SH-SY5Y (cell line): ENCODE results near the gene BCO2.

Experiments used
- GATA2 ChIP-seq: IDR thresholded peaks from 2 replicates; pipeline ENCODE4 v1.6.1; 2011; ENCODE audit warnings: mild to moderate bottlenecking, low read depth, low read length
- GATA3 ChIP-seq: IDR thresholded peaks from 2 replicates; pipeline ENCODE4 v1.6.1; 2011; ENCODE audit warnings: low read depth, mild to moderate bottlenecking, low read length, moderate library complexity

The BCO2 gene, protein sequence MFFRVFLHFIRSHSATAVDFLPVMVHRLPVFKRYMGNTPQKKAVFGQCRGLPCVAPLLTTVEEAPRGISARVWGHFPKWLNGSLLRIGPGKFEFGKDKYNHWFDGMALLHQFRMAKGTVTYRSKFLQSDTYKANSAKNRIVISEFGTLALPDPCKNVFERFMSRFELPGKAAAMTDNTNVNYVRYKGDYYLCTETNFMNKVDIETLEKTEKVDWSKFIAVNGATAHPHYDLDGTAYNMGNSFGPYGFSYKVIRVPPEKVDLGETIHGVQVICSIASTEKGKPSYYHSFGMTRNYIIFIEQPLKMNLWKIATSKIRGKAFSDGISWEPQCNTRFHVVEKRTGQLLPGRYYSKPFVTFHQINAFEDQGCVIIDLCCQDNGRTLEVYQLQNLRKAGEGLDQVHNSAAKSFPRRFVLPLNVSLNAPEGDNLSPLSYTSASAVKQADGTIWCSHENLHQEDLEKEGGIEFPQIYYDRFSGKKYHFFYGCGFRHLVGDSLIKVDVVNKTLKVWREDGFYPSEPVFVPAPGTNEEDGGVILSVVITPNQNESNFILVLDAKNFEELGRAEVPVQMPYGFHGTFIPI

DNA sequence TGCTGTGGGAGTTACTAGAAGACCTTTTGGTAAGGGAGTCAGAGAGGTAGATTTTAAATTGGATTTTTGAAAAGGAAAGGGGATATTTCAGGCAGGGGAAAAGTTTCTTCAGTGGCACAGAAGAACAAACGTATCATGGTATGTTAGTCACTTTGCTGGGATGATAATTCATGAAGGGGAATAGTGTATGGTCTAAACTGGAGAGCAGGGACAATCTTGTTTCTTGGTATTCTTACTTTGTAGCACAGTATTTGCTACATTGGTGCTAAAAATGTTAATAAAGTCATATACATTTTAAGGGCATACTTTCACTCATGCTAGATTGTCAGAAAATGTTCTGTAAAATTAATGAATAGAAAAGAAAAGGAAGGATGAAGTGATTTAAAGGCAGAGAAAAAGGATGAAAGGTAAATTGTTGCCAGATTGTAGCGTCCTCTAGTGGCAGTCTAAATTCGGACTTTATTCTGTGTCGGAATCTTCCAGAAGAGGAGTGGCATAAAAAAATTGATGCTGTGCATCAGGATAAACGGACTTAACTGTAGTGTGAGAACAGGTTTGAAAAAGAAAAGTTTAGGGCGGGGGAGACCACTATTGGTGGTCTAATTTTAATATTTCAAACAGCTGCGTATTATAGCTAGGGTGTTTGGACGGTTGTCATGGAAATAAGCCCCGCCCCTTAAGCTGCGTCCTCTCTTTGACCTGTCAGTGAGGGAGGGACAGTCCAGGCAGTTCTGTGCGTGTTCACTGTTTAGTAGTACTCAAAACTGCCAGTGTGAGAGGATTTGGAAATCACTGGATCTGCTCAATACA, at the start of gene BCO2:
Gene BCO2, plus strand, starts transcription at position 724 of the 810 bp plus-strand sequence. CDS start 90 bp downstream, outside the sequence.
- no peak for TF ChIP-seq GATA2
- TF ChIP-seq GATA3: no peak

DNA sequence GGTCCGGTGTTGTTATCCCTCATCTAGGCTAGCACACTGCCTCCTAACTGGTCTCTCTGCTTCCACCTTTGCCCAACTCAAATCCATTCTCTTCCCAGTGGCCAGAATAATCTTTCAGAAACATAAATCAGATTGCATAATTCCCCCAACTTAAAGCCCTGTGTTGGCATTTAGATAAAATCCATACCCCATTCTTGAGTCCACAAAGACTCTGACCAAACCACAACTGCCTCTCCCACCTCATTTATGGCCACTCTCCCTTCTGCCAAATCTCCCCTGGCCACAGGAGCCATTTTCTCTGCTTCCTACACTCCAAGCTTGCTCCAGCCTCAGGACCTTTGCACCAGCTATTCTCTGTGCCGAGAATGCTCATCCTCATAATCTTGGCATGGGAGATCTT, 48.3 kb upstream of the BCO2 start:
- TF ChIP-seq GATA2 (no peak), GATA3 (no peak)

DNA sequence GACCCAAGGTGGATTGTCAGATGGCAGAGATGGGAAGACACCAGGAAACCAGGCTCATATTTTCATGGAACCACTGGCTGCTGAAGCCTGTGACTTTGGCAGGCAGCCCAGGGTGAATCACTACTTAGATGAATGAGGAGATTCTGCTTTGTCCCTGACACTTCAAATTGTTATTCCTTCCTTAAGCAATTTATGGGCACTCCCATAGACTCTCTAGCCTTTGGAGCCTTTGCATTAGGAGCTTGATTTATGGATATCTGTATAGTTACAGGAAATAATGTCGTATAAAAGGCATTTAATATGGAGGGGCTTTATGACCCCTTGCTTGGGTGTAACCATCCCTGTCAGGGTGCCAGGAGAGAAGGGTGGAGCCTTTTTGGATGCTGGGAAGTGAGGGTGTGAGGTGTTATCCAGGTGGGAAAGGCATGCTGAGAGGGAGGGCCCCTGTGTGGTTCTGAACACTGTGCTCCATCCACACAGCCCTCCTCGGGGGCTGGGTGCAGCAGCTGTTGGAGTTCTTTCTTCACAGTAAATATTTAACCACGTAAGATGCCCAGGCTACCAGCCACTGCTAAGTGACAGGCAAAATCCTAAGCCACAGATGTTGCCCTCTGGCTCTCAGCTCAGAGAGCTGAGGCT, 46.7 kb upstream of the BCO2 start:
- TF ChIP-seq GATA2 (no peak), GATA3 (no peak)

DNA sequence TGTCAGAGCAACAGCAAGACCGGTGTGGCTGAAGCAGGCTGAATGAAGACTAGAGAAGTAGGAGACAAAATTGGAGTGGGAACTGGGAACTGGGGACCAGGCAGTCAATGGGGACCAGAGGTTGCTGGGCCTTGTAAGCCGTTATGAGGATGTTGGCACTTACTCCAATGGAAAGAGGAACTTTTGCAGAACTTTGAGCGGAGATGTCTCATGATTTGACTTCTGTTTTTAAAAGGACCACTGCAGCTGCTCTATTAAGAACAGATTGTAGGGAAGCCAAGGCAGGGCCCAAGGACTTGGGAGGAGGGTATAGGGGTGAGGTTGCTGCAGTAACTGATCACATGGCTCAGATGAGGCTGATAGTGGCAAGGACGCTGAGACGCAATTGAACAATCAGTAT, 45.7 kb upstream of the BCO2 start:
- TF ChIP-seq GATA2 (no peak), GATA3 (no peak)

DNA sequence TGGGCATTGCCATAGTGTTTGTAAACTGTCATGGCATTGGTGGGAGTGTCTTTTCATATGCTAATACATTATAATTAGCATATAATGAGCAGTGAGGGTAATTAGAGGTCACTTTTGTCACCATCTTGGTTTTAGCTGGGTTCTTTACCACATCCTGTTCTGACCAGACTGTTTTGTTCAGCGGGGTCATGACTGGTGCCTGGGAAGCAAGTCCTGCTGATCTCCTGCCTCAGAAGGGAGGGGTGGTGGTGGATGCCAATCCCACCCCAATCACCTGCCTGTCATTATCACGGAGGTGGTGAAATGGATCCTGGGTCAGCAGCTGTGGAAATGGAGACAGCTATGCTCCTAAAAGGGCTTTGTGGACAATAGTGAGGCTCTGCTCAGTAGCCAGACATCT, 42.6 kb upstream of the BCO2 start:
- TF ChIP-seq GATA2 (no peak), GATA3 (no peak)

DNA sequence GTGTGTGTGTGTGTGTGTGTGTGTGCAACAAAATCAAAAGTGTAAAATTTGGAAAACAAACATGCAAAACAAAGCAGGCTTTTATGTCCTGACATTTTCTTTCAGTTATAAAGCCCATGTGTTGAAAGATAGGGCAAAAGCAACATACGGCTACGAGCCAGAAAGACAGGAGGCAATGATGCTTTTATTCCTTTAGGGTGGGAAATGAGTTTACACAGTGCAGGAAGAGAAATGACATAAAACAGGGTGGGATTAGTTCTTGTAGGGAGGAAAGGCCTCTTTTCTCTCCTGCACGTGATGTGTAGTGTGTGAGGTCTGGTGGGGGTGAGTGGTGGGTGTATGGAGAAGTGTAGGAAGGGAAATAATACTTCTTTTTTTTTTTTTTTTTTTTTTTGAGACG, 40.8 kb upstream of the BCO2 start:
- no peak for TF ChIP-seq GATA3
- TF ChIP-seq GATA2: no peak

DNA sequence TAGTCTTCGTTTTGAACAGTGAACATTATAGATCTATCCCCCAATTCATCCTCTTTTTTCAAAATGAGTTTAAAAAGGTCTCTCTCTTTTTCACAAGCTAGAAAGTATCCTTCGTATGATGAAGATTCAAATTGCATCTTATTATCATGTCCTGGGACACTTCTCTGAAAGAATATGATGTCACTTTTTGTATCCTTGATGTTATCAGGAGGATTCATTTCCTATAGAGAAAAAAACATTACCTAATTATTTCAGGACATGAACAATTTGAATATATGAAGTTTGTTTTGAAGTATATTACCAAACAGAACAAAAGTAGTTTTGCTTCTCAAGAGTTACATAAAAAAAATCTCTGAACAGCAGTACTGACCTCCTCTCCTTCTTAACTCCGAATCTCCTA, 31.7 kb upstream of the BCO2 start:
- TF ChIP-seq GATA2: no peak
- no peak for TF ChIP-seq GATA3

DNA sequence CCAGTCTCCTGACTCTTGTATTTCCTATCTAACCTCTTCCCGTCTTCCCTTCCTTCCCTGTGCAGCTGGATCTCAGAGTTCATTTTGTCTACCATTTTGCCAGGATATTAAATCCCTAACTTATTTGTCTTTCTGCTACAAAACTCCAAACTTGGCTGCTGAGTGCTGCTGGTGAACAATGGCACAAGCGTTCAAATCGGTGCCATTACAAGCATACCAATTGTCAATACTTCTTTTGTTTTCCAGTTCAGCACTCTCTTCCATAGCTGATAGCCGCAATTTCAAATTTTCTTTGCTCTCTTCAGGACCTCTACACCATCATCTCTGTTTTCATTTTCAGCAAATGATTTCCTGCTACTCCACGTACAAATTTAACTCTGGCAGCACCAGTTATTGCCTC, 24.8 kb upstream of the BCO2 start:
- no peak for TF ChIP-seq GATA2
- no peak for TF ChIP-seq GATA3

DNA sequence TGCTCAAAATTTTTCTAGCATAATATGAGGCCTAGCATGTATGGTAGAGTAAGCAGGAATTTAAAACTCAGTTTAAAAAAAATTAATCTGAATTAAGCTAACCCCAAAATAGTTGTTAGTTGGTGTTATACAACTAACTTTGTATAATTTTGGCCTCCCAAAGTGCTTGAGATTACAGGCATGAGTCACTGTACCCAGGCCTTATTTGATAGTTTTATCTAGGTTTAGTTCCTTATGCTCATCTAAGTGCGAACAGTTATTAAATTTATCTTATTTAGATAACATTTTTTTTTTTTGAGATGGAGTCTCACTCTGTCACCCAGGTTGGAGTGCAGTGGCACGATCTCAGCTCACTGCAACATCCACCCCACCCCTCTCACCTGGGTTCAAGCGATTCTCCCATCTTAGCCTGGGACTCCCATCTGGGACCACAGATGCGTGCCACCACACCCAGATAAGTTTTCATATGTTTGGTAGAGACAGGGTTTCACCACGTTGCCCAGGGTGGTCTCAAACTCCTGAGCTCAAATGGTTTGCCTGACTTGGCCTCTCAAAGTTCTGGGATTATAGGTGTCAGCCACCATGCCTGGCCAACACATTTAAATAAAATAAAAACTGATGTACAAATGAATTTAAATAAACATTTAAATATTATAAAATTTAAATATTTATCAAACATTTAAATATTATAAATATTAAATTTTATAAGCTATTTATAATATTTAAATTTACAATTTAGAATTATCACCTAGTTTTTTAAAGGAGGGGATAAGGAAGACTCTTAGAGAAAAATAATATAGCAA, 19.0 kb upstream of the BCO2 start:
- TF ChIP-seq GATA3 (no peak), GATA2 (no peak)

DNA sequence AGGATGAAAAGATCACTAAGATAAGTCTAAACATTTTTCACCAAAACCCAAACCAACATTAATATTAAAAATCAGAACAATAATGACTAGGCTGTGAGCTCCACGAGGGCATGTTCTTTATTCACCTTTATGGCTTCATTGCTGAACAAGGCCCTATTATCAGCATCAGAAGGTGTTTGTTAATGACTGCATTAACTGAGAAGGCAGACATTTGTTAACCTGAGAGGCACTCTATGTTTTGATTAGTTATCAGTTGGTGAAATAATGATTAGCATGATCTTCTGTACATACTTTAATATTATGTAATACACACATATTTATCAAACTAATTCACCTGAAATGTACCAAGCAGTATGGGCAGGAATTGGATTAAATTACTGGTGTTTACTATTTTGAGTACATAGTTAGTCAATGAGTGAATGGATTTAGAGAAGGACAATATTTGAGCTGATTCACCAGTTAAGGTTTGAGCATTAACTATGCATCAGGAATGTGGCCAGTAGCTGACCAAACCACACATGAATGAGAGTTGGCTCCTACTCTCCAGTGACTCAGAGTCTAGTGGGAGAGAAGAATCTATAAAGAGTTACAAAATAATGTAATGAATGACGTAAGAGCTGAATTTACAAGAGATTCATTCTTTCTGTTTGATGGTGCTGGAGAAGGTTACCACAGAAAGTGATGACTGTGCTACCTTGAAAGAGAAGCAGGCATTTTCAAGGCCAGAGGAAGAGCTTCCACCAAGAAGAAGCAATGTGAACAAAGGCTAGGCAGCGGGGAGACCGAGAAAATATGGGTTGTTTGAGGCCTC, 18.2 kb upstream of the BCO2 start:
- no peak for TF ChIP-seq GATA2
- no peak for TF ChIP-seq GATA3

DNA sequence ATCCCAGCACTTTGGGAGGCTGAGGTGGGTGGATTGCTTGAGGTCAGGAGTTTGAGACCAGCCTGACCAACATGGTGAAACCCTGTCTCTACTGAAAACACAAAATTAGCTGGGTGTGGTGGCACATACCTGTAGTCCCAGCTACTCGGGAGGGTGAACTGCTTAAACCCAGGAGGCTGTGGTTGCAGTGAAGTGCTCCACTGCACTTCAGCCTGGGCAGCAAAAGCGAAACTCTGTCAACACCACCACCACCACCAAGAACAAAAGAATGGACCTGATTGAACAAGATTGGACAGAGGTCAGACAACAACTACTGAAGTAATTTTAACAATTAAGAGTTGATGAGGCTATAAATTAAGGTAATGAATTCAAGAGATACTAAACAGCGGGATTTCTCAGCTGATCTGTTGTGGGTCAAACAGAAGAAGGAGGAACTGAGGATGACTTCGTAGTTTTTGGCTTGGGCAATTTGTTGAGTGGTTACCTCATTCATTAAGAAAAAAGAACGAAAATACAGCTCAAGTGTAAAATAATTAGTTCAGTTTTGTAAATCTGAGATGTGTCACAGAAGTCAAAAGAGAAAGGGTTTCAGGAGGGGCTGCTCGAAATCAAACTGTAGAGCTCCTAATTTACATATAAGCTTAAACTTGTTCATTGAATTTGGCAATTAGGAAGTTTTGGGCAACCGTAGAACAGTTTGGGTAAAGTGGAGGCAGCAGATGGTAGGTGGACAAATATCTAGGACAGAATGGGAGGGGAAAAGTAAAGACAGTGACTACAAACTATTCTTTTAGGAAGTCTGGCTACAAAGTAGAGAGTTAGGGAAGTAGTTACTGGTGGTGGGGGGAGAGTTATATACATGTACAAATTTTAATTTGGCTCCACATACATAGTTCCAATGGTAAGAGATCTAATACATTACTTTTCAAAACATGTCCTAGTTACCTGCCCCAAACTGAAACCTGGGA, 15.9 kb upstream of the BCO2 start:
- TF ChIP-seq GATA3 (no peak), GATA2 (no peak)

DNA sequence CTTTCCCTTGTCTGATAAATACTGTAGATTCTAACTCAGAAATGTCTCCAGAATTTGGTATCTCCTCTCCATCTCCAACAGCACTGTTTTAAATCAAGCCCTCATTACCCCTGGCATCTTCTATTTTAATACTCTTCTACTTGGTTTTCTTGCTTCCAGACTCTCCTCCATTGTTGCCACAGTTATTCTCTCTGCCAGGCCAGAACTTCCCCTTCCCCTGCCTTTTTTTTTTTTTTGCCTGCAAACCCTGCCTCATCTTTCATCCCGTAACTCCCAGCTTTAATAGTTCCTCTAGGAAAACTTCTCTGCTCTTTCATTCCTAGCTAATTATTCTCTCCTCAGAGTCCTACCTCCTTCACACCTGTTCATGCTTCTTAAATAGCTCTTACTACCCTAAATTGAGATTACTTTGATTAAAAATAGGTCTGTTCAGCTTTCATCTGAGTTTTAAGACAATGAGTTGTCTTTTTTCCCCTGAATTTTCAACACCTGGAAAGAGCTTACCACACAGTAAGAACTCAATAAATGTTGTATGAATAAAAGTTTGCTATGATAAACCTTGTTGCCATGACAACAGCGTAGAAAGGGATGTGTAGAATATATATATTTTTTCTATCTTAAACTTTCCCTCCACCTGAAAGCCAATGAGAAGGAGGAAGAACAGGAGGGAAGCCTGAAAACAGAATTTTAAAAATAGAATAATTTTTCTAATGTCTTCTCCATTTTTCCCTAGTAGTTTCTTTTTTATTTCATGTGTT, 15.0 kb upstream of the BCO2 start:
- TF ChIP-seq GATA2: no peak
